ENCODE measurements around the gene LDLRAD2.

GRCh38 chr1:21823980-21824702 lies 12.1 kb downstream of the LDLRAD2 start:
- TF ChIP-seq, protein P1, sequence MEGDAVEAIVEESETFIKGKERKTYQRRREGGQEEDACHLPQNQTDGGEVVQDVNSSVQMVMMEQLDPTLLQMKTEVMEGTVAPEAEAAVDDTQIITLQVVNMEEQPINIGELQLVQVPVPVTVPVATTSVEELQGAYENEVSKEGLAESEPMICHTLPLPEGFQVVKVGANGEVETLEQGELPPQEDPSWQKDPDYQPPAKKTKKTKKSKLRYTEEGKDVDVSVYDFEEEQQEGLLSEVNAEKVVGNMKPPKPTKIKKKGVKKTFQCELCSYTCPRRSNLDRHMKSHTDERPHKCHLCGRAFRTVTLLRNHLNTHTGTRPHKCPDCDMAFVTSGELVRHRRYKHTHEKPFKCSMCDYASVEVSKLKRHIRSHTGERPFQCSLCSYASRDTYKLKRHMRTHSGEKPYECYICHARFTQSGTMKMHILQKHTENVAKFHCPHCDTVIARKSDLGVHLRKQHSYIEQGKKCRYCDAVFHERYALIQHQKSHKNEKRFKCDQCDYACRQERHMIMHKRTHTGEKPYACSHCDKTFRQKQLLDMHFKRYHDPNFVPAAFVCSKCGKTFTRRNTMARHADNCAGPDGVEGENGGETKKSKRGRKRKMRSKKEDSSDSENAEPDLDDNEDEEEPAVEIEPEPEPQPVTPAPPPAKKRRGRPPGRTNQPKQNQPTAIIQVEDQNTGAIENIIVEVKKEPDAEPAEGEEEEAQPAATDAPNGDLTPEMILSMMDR (conservative IDR thresholded peaks at IDR 0.05; ENCODE audit: low read depth, low read length) = no peak
- TF ChIP-seq EZH2 (IDR thresholded peaks at IDR 0.05; ENCODE audit: borderline replicate concordance, low read depth, low read length, poor library complexity, severe bottlenecking) = no peak
